Measurements from ENCODE around the gene GLRX3.

The GLRX3 gene

DNA sequence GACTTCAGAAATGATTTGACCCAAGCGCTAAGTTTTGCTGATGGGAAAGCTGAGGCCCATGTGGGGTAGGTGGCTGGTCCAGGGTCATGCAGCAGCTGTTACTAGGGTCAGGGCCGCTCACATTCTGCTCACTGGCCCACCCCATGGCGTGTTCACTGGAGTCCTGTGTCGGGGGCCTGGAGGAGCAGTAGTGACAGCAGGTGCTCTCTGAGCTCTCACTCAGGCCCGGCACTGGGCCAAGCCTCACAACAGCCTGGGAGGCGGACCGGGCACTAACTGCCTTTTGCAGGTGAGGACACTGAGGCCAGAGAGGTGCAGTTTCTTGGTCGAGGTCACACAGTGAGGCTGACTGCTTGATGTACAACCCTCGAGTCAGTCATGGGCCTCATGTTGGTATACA, 82.7 kb downstream of the GLRX3 start:
- Histone ChIP-seq H3K27me3 (replicated peaks; ENCODE audit: control insufficient read depth, insufficient read depth, low read length, poor library complexity, severe bottlenecking) (no peaks in the 10 kb centered on the region), H3K4me3 (ENCODE audit: insufficient read depth, low read depth, low read length, poor library complexity, severe bottlenecking) (no peak overlapping the region), H3K36me3 (ENCODE audit: control insufficient read depth, insufficient read depth, low read length) (no peaks in the 10 kb centered on the region), H3K4me1 (ENCODE audit: control insufficient read depth, insufficient read depth, low read length, poor library complexity, severe bottlenecking) (no peaks in the 10 kb centered on the region), H3K9me3 (ENCODE audit: control insufficient read depth, low read length) (no peaks in the 10 kb centered on the region), H3K27ac (ENCODE audit: insufficient read depth, low read length, poor library complexity, severe bottlenecking) (no peak overlapping the region)
- DNase-seq, result no peak

DNA sequence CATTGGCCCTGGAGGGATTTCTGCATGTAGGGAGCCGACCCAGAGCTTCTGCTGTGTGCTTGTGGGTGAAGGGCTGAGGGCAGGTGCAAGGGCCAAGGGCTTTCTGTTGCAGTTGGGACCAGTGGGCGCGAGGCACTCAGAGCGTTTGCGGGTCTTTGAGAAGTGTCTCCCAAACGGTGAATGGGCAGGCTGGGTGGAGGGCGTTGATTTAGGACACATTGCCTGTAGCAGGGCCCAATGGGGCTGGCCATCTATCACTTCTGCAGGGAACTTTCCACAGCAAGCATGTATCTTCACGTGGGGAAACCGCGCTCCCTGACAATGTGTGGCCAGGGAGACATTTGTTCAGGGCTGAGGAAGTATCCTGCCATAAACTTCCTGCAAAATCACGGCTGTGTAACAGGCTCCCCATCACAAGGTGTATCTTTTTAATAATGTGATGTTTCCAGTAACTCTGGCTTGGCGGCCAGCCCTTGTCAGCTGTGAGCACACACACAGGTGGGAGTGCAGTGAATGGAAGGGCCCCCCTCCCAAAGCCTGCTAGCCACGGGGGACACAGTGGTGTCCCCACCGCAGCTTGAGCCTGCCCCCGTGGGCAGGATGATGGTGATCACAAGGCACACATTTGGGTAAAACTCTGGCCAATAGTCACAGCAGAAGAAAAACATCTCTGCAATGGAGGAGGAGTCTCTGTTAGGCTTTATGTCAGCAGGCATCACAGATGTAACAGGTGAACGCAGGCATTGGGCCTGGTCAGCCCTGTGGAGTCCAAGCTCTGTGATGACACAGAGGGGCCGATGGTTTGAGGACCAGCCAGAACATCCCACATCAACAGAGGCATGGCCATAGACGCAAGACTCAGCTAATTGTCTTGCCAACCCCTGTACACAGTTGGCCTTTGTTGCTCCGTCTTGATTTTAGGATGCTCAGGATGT, 84.3 kb downstream of the GLRX3 start:
- Histone ChIP-seq H3K27ac (ENCODE audit: insufficient read depth, low read length, poor library complexity, severe bottlenecking) (no peak overlapping the region), H3K9me3 (ENCODE audit: control insufficient read depth, low read length) (no peaks in the 10 kb centered on the region), H3K27me3 (replicated peaks; ENCODE audit: control insufficient read depth, insufficient read depth, low read length, poor library complexity, severe bottlenecking) (no peaks in the 10 kb centered on the region), H3K36me3 (ENCODE audit: control insufficient read depth, insufficient read depth, low read length) (no peaks in the 10 kb centered on the region), H3K4me1 (ENCODE audit: control insufficient read depth, insufficient read depth, low read length, poor library complexity, severe bottlenecking) (no peaks in the 10 kb centered on the region), H3K4me3 (ENCODE audit: insufficient read depth, low read depth, low read length, poor library complexity, severe bottlenecking) (no peak overlapping the region)
- DNase-seq, result no peak

DNA sequence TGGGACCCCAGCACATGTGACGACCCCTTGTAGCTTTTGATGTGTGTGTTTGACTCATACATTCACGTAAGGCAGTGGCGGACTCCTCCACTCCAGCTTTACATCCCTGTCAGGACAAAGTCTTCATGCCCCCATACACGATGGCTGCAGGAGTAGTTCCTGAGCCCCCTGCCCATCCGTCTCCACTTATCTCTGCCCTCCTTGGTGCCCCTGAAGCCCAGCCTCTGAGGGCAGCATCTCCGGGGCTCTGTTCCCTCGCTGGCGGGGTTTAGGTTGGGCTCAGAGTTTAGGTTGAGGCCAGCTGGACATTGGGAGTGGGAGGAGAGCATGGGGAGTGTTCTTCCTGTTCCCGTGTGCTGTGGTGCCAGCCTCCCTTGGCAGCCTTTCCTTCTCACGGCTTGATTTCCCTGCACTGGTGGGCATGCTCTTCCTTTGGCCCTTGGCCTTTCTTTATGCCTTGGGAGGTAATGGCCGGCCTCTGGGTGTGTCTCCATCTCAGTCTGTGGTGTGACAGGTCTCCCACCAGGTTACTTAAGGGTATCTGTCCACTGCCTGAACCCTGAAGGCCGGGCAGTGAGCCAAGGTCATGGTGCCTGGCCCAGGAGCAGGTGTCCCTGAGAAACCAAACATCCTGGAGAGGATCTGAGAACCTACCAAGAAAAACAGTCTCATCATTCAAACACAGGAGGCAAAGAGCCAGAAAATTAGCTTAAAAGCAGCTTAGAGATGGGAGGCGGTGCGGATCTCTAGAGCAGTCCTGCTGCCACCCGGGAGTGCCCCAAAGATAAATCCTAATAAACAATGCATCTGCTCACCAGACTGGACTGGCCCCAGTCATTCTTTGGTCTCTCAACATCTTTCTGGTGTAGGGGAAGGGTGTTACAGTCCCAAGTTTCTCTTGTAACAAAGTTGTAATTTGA, 85.5 kb downstream of the GLRX3 start:
- no peaks in the 10 kb centered on the region for H3K27me3 ChIP-seq (replicated peaks; ENCODE audit: control insufficient read depth, insufficient read depth, low read length, poor library complexity, severe bottlenecking)
- no peaks in the 10 kb centered on the region for H3K4me1 ChIP-seq (ENCODE audit: control insufficient read depth, insufficient read depth, low read length, poor library complexity, severe bottlenecking)
- DNase-seq, result no peak
- H3K36me3 ChIP-seq (ENCODE audit: control insufficient read depth, insufficient read depth, low read length), result no peaks in the 10 kb centered on the region
- H3K9me3 ChIP-seq (ENCODE audit: control insufficient read depth, low read length), result no peaks in the 10 kb centered on the region
- H3K4me3 ChIP-seq (ENCODE audit: insufficient read depth, low read depth, low read length, poor library complexity, severe bottlenecking), result no peak overlapping the region
- no peak overlapping the region for H3K27ac ChIP-seq (ENCODE audit: insufficient read depth, low read length, poor library complexity, severe bottlenecking)

DNA sequence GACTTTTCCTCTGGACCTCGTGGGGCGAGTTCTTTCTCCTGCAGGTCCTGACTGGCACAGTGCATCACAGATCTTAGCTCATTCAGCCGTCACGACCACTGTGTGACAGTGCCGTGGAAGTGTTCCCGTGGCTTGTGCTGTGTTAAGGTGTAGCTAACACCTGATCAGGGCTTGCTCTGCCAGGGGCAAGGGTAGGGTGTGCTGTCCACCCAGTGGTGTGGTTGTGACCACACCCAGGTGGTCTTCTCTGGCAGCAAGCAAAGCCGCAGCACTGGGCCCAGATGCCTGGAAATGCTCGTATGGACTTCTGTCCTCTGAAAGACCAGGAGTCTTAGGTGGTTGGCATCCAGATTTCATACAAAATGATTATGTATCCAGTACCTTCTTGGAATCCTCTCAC, 86.2 kb downstream of the GLRX3 start:
- H3K9me3 ChIP-seq (ENCODE audit: control insufficient read depth, low read length), result no peaks in the 10 kb centered on the region

GRCh38 chr10:130224228-130224627, 88.0 kb downstream of the GLRX3 start:
- Histone ChIP-seq H3K4me1 (ENCODE audit: control insufficient read depth, insufficient read depth, low read length, poor library complexity, severe bottlenecking) (no peaks in the 10 kb centered on the region), H3K27me3 (replicated peaks; ENCODE audit: control insufficient read depth, insufficient read depth, low read length, poor library complexity, severe bottlenecking) (no peaks in the 10 kb centered on the region), H3K36me3 (ENCODE audit: control insufficient read depth, insufficient read depth, low read length) (no peaks in the 10 kb centered on the region), H3K27ac (ENCODE audit: insufficient read depth, low read length, poor library complexity, severe bottlenecking) (no peak overlapping the region), H3K9me3 (ENCODE audit: control insufficient read depth, low read length) (no peaks in the 10 kb centered on the region), H3K4me3 (ENCODE audit: insufficient read depth, low read depth, low read length, poor library complexity, severe bottlenecking) (no peak overlapping the region)
- no peak for DNase-seq

More for the DNA sequence above, 86.2 kb downstream of the GLRX3 start:
- no peaks in the 10 kb centered on the region for H3K4me1 ChIP-seq (ENCODE audit: control insufficient read depth, insufficient read depth, low read length, poor library complexity, severe bottlenecking)
- DNase-seq, result no peak
- no peaks in the 10 kb centered on the region for H3K27me3 ChIP-seq (replicated peaks; ENCODE audit: control insufficient read depth, insufficient read depth, low read length, poor library complexity, severe bottlenecking)
- H3K4me3 ChIP-seq (ENCODE audit: insufficient read depth, low read depth, low read length, poor library complexity, severe bottlenecking), result no peak overlapping the region
- no peak overlapping the region for H3K27ac ChIP-seq (ENCODE audit: insufficient read depth, low read length, poor library complexity, severe bottlenecking)
- H3K36me3 ChIP-seq (ENCODE audit: control insufficient read depth, insufficient read depth, low read length), result no peaks in the 10 kb centered on the region

DNA sequence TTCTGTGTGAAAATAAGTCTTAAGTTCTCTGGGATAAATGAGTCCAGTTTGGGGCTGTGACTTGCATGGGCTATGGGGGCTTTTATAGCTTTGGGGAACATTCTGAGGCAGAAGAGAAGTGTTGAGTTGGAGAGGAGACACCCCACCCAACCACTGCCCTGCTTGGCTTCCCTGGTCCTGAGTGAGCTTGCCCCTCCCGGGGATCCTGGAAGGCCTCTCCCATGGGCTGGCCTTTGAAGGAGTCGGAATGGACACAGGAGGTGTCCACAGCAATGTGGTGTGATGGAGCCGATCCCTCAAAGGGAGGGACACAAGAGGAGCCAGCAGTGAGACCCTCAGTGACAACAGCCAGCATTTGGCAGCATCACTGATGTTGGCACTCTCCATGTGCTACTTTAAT, 89.8 kb downstream of the GLRX3 start:
- H3K4me3 ChIP-seq (ENCODE audit: insufficient read depth, low read depth, low read length, poor library complexity, severe bottlenecking), result no peak overlapping the region
- H3K36me3 ChIP-seq (ENCODE audit: control insufficient read depth, insufficient read depth, low read length), result no peaks in the 10 kb centered on the region
- no peaks in the 10 kb centered on the region for H3K27me3 ChIP-seq (replicated peaks; ENCODE audit: control insufficient read depth, insufficient read depth, low read length, poor library complexity, severe bottlenecking)
- no peak for DNase-seq
- H3K27ac ChIP-seq (ENCODE audit: insufficient read depth, low read length, poor library complexity, severe bottlenecking), result no peak overlapping the region
- no peaks in the 10 kb centered on the region for H3K9me3 ChIP-seq (ENCODE audit: control insufficient read depth, low read length)
- no peaks in the 10 kb centered on the region for H3K4me1 ChIP-seq (ENCODE audit: control insufficient read depth, insufficient read depth, low read length, poor library complexity, severe bottlenecking)

DNA sequence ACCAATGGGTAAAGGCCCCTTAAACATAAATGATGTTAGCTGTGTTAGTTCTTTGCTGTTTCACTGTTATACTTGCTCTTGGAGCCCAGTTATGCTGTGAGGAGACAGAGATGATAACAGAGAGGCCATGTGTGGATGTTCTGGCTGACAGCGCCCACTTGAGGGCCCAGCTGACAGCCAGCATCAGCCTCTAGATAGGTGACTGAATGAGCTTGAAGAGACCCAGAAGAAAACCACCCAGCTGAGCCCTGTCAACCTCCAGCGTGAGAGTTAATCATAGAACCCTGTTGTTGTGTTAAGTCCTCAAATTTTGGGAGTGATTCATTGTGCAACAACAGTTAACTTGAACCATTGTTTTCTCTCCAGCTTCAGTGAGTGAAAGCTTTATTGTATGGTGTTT, 91.7 kb downstream of the GLRX3 start:
- H3K4me1 ChIP-seq (ENCODE audit: control insufficient read depth, insufficient read depth, low read length, poor library complexity, severe bottlenecking), result no peaks in the 10 kb centered on the region
- no peaks in the 10 kb centered on the region for H3K27me3 ChIP-seq (replicated peaks; ENCODE audit: control insufficient read depth, insufficient read depth, low read length, poor library complexity, severe bottlenecking)
- no peak for DNase-seq
- no peaks in the 10 kb centered on the region for H3K9me3 ChIP-seq (ENCODE audit: control insufficient read depth, low read length)
- H3K27ac ChIP-seq (ENCODE audit: insufficient read depth, low read length, poor library complexity, severe bottlenecking), result no peak overlapping the region
- no peaks in the 10 kb centered on the region for H3K36me3 ChIP-seq (ENCODE audit: control insufficient read depth, insufficient read depth, low read length)
- H3K4me3 ChIP-seq (ENCODE audit: insufficient read depth, low read depth, low read length, poor library complexity, severe bottlenecking), result no peak overlapping the region
